HG03196 (cell line): ENCODE measurements around the gene RIOK3.
"Not testable (repeated sequence)": the region's sequence is repeated elsewhere in the genome, so short reads cannot be mapped to it uniquely, and the experiment has no call there.

Source experiments
- ATAC-seq: cut with Tn5 transposase; IDR thresholded peaks from one replicate; pipeline ENCODE4 v1.9.1; 2021; ENCODE audit not compliant: unreplicated experiment

RIOK3 gene

GRCh38 chr18:23494992-23495391 lies 41.9 kb downstream of the RIOK3 start:
- no peak for ATAC-seq

DNA sequence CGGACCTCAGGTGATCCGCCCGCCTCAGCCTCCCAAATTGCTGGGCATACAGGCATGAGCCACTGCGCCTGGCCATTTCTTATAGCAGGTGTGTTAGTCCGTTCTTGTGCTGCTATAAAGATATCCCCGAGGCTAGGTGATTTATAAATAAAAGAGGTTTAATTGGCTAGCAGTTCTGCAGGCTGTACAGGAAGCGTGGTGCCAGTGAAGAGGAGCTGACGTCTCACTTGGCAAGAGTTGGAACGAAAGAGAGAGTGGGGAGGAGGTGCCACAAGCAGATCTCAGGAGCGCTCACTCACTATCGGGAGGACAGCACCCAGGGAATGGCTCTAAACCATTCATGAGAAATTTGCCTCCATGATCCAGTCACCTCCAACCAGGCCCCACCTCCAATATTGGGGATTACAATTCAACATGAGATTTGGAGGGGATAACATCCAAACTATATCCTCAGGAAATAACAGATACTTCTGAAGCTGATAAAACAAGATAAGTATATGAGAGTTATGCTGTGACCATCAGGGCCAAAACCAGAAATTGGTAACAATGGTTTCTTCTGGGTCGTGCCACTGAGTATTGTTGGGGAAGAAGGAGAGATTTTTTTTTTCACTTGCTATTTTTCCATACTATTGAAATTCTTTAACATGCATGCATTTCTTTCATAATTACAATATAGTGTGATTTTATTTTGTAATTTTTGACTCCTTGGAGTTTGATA lies 42.8 kb downstream of the RIOK3 start:
- no peak for ATAC-seq

- no peak for ATAC-seq
Observed at GRCh38 chr18:23498117-23498516, 45.0 kb downstream of the RIOK3 start.

GRCh38 chr18:23498877-23499276 lies 45.8 kb downstream of the RIOK3 start:
- no peak for ATAC-seq

- no peak for ATAC-seq
Observed at GRCh38 chr18:23499291-23499781, 46.2 kb downstream of the RIOK3 start.

- ATAC-seq: no peak
Observed at GRCh38 chr18:23501626-23502025, 48.5 kb downstream of the RIOK3 start.

DNA sequence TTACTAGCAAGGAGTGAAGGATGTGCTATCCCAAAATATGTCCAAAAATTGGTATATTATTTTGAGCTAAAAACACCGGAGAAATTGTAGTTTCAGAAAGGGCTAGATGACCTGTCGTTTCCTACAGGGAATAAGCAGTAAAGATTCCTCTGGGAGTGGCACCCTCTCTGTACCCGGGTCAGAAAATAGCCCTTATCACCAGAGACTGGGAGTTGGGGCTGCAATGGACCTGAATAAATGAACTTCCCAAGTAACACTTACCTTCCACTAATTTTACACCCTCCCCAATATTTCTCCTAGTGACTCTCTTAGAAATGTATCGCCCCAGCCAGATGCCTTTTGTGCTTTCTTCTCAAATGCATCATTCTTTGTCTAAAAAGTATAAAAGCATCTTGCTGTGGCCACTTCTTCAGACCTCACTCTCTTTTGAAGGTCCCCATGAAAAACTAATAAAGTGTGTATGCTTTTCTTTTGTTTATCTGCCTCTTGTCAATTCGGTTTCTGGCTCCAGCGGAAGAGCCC lies 49.5 kb downstream of the RIOK3 start:
- ATAC-seq: no peak

DNA sequence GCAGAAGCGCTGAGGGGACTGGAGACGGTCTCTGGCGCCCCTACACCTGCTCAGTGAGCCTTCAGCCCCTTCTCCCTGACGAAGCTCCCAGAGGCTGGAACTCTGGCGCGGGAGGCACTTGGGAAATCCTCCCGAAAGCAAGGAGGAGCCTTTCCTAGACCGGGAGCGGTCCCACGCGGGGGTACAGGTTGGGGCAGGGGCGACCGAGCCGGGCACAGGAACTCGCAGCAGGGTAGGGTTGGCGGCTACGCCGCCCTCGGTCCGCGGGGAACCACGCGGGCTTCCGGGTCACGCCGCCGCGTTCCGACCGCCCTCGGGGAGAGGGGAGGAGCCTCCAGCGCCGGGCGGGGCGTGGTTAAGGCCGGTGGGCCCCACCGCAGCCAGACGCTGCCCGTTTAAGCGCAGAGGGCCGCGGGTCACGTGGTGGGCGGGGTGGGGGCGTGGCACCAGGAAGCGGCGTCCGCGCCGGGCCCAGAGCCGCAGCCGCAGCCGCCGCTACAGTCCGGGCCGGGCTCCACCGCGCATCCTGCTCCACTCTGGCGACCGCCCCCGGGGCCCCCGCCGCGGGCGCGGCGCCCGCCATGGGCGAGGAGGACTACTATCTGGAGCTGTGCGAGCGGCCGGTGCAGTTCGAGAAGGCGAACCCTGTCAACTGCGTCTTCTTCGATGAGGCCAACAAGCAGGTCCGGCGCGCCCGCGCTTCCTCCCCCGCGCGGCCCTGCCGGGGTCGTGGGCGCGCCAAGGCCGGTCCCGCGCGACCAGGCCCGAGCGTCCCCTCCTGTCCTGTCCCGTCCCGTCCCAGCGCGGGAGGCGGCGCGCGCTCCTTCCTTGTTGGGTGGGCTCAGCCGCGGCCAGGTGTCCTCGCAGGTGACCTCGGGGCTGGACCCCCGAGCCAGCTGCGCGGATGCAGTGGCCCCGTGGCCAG lies 50.2 kb downstream of the RIOK3 start, which contains the start of gene RMC1:
RMC1 (plus strand) TSS at position 474 of the 925 bp plus-strand sequence; CDS start at position 582, 108 bp downstream.
- ATAC-seq: peak; percentile 65

- peak; percentile 1 for ATAC-seq
Observed at GRCh38 chr18:23503963-23504344, 50.9 kb downstream of the RIOK3 start.

DNA sequence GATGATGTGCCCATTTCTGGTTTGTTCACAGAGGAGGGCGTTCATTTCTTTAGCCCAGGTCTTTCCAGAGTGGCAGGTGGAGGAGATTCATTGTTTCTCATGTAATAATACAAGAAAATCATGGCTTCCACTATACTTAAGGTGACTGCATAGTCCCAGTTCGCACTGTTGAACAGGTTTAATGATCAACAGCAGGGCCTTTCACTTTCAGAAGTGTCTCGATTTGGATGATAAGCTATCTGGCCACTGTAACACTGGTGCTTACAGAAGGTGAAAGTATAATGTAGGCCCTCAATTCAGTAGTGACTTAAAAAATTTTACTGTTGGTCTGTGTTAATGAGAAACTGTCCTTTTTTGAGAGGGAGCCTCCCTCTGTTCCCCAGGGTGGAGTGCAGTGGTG lies 51.6 kb downstream of the RIOK3 start:
- peak; percentile 51 for ATAC-seq

DNA sequence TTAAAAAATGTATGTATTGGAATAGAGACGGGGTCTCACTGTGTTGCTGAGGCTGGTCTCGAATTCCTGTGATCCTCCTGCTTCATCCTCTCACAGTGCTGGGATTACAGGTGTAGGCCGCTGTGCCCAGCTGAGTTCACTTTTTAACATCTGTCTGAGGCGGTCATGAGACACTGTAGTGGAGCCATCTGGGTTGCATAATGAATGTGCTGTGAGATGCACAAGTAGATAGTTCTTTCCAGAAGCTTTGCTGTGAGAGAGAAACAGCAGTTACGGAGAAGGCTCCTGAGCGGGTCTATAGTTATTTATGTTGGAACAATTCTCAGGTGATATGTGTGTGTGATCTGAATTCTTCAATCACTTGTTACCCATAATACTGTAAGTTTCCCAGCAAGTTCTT lies 53.3 kb downstream of the RIOK3 start:
- no peak for ATAC-seq

DNA sequence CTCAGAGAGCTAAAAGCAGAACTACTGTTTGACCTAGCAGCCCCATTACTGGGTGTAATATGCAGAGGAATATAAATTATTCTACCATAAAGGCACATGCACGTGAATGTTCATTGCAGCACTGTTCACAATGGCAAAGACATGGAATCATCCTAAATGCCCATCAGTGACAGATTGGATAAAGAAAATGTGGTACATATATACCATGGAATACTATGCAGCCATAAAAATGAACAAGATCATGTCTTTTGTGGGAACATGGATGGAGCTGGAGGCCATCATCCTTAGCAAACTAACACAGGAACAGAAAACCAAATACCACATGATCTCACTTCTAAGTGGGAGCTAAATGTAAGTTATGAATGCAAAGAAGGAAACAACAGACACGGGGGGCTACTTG lies 57.8 kb downstream of the RIOK3 start:
- ATAC-seq: not testable (repeated sequence)

DNA sequence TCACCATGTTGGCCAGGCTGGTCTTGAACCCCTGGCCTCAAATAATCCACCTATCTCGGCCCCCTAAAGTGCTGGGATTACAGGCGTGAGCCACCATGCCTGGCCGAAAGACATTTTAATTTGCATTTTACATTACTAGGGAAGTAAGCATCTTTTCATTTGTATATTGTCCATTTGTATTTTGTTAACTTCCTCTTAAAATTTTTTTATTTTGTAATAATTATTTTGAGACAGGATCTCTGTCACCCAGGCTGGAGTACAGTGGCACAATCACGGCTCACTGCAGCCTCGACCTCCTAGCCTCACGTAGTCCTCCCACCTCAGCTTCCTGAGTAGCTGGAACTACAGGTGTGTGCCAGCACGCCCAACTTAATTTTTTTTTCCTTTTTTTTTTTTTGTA lies 59.1 kb downstream of the RIOK3 start:
- ATAC-seq: not testable (repeated sequence)

- ATAC-seq: no peak
Observed at GRCh38 chr18:23512641-23513040, 59.6 kb downstream of the RIOK3 start.

GRCh38 chr18:23515911-23516546 lies 62.9 kb downstream of the RIOK3 start:
- peak; percentile 86 for ATAC-seq

- no peak for ATAC-seq
Observed at GRCh38 chr18:23519734-23520133, 66.6 kb downstream of the RIOK3 start.

GRCh38 chr18:23521271-23521670 lies 68.2 kb downstream of the RIOK3 start:
- no peak for ATAC-seq

DNA sequence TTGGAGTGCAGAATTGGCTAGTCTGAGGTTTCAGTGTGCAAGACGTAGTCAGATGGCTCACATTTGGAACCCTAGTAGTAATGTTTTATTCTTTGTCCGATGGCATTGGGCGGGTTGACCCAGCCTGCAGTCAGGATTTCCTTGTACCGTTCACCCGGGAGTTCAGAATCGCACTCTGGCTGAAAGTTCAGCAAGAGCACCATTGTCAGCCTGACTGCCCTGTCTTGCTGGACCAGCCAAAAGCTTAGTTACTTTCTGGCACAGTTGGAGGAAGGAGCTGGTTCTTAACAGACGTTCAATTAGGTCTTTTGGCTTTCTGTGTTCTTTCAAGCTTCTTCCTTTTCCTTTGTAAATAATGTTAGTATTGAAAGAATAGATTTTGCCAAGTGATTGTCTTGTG lies 68.8 kb downstream of the RIOK3 start:
- ATAC-seq: no peak

- no peak for ATAC-seq
Observed at GRCh38 chr18:23523429-23524212, 70.5 kb downstream of the RIOK3 start.

DNA sequence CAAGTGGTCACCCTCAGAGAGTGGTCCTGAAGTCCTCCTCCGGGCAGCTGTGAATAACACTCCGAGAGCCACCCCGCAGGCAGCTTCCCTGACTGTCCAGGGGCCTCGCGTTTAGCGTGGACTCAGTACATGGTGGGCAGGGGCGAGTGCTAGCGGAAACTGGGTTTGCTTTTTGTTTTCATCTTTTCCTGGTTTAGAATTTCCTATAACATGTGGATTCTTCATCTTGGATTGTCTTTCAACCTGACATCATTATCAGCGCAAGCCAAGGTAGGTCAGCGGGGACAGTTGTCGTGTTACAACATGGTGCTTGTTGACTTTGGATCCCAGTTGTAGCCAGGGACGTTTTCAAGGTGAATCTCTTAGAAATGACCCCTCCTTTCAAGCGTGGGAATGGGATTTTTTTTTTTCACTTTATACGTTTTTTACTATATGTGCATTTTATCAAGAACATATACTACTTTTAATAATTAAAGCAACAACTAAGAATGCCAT lies 71.2 kb downstream of the RIOK3 start:
- no peak for ATAC-seq
